ENCODE data around the gene ZBED4.

DNA sequence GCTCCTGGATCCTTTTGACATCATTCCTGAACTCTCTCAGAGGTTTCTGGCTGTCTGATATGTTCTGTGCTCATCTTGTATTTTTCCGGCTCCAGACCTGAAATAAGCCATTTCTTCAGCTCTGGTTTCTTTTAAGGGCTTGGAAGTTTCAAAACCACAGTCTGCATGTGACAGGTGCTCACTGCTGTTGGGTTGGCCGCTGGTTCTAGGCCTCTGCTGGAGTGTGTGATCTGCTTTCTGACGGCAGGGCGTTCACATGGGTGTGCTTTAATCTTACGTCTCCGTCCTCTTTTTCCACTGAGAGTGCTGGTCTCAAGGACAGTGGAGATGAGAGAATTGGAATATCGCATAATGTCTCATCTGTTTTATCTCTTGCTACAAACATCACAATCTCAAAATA lies 10.3 kb downstream of the ZBED4 start:
- TF ChIP-seq, protein P1, sequence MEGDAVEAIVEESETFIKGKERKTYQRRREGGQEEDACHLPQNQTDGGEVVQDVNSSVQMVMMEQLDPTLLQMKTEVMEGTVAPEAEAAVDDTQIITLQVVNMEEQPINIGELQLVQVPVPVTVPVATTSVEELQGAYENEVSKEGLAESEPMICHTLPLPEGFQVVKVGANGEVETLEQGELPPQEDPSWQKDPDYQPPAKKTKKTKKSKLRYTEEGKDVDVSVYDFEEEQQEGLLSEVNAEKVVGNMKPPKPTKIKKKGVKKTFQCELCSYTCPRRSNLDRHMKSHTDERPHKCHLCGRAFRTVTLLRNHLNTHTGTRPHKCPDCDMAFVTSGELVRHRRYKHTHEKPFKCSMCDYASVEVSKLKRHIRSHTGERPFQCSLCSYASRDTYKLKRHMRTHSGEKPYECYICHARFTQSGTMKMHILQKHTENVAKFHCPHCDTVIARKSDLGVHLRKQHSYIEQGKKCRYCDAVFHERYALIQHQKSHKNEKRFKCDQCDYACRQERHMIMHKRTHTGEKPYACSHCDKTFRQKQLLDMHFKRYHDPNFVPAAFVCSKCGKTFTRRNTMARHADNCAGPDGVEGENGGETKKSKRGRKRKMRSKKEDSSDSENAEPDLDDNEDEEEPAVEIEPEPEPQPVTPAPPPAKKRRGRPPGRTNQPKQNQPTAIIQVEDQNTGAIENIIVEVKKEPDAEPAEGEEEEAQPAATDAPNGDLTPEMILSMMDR (IDR thresholded peaks at IDR 0.05), result no peak
- no peak for TF ChIP-seq POLR2A (IDR thresholded peaks at IDR 0.05)
